ENCODE results near the gene DNAJB8. TPM values are rescaled to one million over a fixed set of nuclear protein-coding genes. Genes with fewer than 3 reads are reported as not detected.

The DNAJB8 gene
- total RNA-seq, 4 donors from 2014 or later, result not detected

GRCh38 chr3:128493570-128494366 is 27.1 kb upstream of the DNAJB8 start:
- TF ChIP-seq CTCF (IDR thresholded peaks at IDR 0.05; ENCODE audit: low read depth), result no peak

GRCh38 chr3:128492671-128493569 is 26.2 kb upstream of the DNAJB8 start, which contains the start of gene GATA2:
TSS of gene GATA2 (minus strand) at chr3:128493201. CDS start at chr3:128487031, 6,170 bp downstream.
- no peak for TF ChIP-seq CTCF (IDR thresholded peaks at IDR 0.05; ENCODE audit: low read depth)

- TF ChIP-seq CTCF (IDR thresholded peaks at IDR 0.05; ENCODE audit: low read depth), result no peak
Observed at GRCh38 chr3:128491941-128492670, 25.4 kb upstream of the DNAJB8 start.

GRCh38 chr3:128491691-128491940 is 24.9 kb upstream of the DNAJB8 start:
- TF ChIP-seq CTCF (IDR thresholded peaks at IDR 0.05; ENCODE audit: low read depth), result no peak

- no peak for TF ChIP-seq CTCF (IDR thresholded peaks at IDR 0.05; ENCODE audit: low read depth)
Observed at GRCh38 chr3:128490915-128491690, 24.4 kb upstream of the DNAJB8 start.

GRCh38 chr3:128490650-128490914 is 23.9 kb upstream of the DNAJB8 start:
- TF ChIP-seq CTCF (IDR thresholded peaks at IDR 0.05; ENCODE audit: low read depth), result no peak

Measured in subcutaneous adipose tissue (tissue), 4 donors.